ENCODE measurements around the gene PHTF1. TPM values are rescaled to one million over a fixed set of nuclear protein-coding genes. Genes with fewer than 3 reads are reported as not detected.
"Not testable (repeated sequence)": the region's sequence is repeated elsewhere in the genome, so short reads cannot be mapped to it uniquely, and the experiment has no call there.

PHTF1 gene
- total and polyA plus RNA-seq, 10 of the 15 experiments (the other 5 are each of a cell fraction or from before 2014, with no cell fraction given), result 7.8 to 37.6 (median 24.1) TPM

DNA sequence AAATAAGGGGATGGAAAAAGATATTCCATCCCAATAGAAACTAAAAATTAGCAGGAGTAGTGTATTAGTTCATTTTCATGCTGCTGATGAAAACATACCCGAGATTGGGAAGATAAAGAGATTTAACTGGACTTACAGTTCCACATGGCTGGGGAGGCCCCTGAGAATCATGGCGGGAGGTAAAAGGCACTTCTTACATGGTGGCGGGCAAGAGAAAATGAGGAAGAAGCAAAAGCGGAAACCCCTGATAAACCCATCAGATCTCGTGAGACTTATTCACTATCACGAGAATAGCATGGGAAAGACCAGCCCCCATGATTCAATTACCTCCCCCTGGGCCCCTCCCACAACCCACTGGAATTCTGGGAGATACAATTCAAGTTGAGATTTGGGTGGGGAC is 41.8 kb downstream of the PHTF1 start:
- H4K20me1 ChIP-seq (ENCODE audit: control insufficient read depth, insufficient read depth); H3K79me2 ChIP-seq (ENCODE audit: control insufficient read depth, insufficient read depth, low read length); H3K9me3 ChIP-seq (replicated peaks; ENCODE audit: control insufficient read depth, insufficient read depth, low read length); DNase-seq (ENCODE audit: low read depth, low spot score); RAD21 ChIA-PET (ENCODE audit: unreplicated experiment); H3K27ac ChIP-seq (ENCODE audit: control insufficient read depth, insufficient read depth); POLR2A ChIA-PET; FAIRE-seq; SMC1A ChIA-PET (ENCODE audit: uncharacterized antibody, unreplicated experiment); CTCF ChIA-PET; H3K4me1 ChIP-seq (ENCODE audit: control insufficient read depth, insufficient read depth, low read length); in situ Hi-C loops (cut with MboI); BruUV-seq (replicated peaks); intact Hi-C loops (cut with micrococcal nuclease; ENCODE audit: unreplicated experiment); H2AFZ ChIP-seq (ENCODE audit: control insufficient read depth, low read depth, low read length); H3K9ac ChIP-seq (ENCODE audit: control insufficient read depth, insufficient read depth, low read length); ATAC-seq; H3K4me3 ChIP-seq; H3K4me2 ChIP-seq (ENCODE audit: control insufficient read depth, insufficient read depth); H3K27me3 ChIP-seq (replicated peaks in 1 of 2; ENCODE audit: control insufficient read depth in 2 of 2, insufficient read depth in 2 of 2, low read length in 1 of 2): not testable (repeated sequence)
- TF ChIP-seq, protein P1, sequence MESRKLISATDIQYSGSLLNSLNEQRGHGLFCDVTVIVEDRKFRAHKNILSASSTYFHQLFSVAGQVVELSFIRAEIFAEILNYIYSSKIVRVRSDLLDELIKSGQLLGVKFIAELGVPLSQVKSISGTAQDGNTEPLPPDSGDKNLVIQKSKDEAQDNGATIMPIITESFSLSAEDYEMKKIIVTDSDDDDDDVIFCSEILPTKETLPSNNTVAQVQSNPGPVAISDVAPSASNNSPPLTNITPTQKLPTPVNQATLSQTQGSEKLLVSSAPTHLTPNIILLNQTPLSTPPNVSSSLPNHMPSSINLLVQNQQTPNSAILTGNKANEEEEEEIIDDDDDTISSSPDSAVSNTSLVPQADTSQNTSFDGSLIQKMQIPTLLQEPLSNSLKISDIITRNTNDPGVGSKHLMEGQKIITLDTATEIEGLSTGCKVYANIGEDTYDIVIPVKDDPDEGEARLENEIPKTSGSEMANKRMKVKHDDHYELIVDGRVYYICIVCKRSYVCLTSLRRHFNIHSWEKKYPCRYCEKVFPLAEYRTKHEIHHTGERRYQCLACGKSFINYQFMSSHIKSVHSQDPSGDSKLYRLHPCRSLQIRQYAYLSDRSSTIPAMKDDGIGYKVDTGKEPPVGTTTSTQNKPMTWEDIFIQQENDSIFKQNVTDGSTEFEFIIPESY (IDR thresholded peaks at IDR 0.05), result peak; percentile 51; the same call in 1 of the 2 replicates
- WGBS (ENCODE audit: insufficient coverage, insufficient replicate concordance, low lambda C conversion rate, missing lambda C conversion rate), result 96% methylated on average over 4 of the region's 6 CpGs
- H3K36me3 ChIP-seq (ENCODE audit: control insufficient read depth in 2 of 2, insufficient read depth in 2 of 2, low read length in 1 of 2), result peaks cover 13 to 24% of the 10 kb centered on the region in 2 experiments

DNA sequence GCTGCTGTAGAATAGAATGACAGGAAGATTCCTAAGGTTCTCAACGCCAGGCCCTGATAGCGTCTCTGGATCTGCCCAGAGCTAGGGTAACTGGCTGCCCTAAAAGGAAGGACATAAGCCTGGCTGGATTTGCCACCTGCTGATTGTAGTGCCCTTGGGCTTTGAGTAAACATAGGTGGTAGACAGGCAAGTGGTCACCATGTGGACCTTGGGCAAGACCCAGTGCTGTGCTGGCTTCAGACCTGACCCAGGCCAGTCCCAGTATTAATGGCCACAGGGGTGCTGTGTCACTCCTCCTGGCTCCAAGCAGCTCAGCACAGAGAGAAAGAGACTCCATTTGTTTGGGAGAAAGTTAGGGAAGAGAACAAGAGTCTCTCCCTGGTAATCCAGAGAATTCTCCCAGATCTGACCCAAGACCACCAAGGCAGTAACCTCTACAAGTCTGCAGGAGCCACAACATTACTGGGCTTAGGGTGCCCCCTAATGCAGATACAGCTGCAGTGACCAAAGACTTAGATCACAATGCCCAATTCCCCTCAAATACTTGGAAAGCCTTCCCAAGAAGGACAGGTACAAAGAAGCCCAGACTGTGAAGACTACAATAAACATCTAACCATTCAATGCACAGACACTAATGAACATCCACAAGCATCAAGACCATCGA is 44.5 kb downstream of the PHTF1 start:
- H4K20me1 ChIP-seq (ENCODE audit: control insufficient read depth, insufficient read depth), result no peaks in the 10 kb centered on the region
- intact Hi-C loops (cut with micrococcal nuclease; ENCODE audit: unreplicated experiment) (no loop called here), in situ Hi-C loops (cut with MboI) (no loop called here)
- H3K27ac ChIP-seq (ENCODE audit: control insufficient read depth, insufficient read depth), result no peak overlapping the region
- H3K9ac ChIP-seq (ENCODE audit: control insufficient read depth, insufficient read depth, low read length), result no peak overlapping the region
- H3K36me3 ChIP-seq (ENCODE audit: control insufficient read depth in 2 of 2, insufficient read depth in 2 of 2, low read length in 1 of 2), result peaks cover 11 to 12% of the 10 kb centered on the region in 2 experiments
- SMC1A ChIA-PET (ENCODE audit: uncharacterized antibody, unreplicated experiment), result interaction anchor here (1.0 to 1.7 kb wide), 2 partner anchors 15 to 28 kb away, joined by 3 to 4 read pairs; no protein-coding TSS in a partner anchor
- no peak overlapping the region for H3K4me3 ChIP-seq
- no peaks in the 10 kb centered on the region for H3K79me2 ChIP-seq (ENCODE audit: control insufficient read depth, insufficient read depth, low read length)
- CTCF ChIA-PET, result interaction anchor here (0.7 kb wide), 1 partner anchor 603 kb away, joined by 3 read pairs; no protein-coding TSS in a partner anchor
- no peak overlapping the region for H2AFZ ChIP-seq (ENCODE audit: control insufficient read depth, low read depth, low read length)
- no peaks in the 10 kb centered on the region for H3K4me1 ChIP-seq (ENCODE audit: control insufficient read depth, insufficient read depth, low read length)
- no peak overlapping the region for H3K4me2 ChIP-seq (ENCODE audit: control insufficient read depth, insufficient read depth)
- POLR2A ChIA-PET, result interaction anchor here (0.6 to 1.0 kb wide), 2 partner anchors 39 to 78 kb away, joined by 4 to 5 read pairs; no protein-coding TSS in a partner anchor
- ATAC-seq, result no peak
- FAIRE-seq, result no peak
- H3K27me3 ChIP-seq (replicated peaks in 1 of 2; ENCODE audit: control insufficient read depth in 2 of 2, insufficient read depth in 2 of 2, low read length in 1 of 2), result no peaks in the 10 kb centered on the region
- no peaks in the 10 kb centered on the region; the same call in 2 of the 3 replicates for H3K9me3 ChIP-seq (replicated peaks; ENCODE audit: control insufficient read depth, insufficient read depth, low read length)
- WGBS (ENCODE audit: insufficient coverage, insufficient replicate concordance, low lambda C conversion rate, missing lambda C conversion rate), result 100% methylated on average over 3 of the region's 3 CpGs
- RAD21 ChIA-PET (ENCODE audit: unreplicated experiment), result no interaction called here
- BruUV-seq (replicated peaks), result no TSS peak
- no peak for DNase-seq (ENCODE audit: low read depth, low spot score)
- no peak for TF ChIP-seq ATF7 (IDR thresholded peaks at IDR 0.05; ENCODE audit: low read depth)
- no peak for TF ChIP-seq MEF2B (IDR thresholded peaks at IDR 0.05; ENCODE audit: partially characterized antibody, poor library complexity, severe bottlenecking)
- no peak for TF ChIP-seq SMARCA5 (IDR thresholded peaks at IDR 0.05)
- no peak for TF ChIP-seq SMAD5 (IDR thresholded peaks at IDR 0.05; ENCODE audit: low read depth)
- no peak for TF ChIP-seq TCF3 (IDR thresholded peaks at IDR 0.05; ENCODE audit: borderline replicate concordance, insufficient read depth, low read depth, low read length)
- no peak for TF ChIP-seq POLR2AphosphoS2 (IDR thresholded peaks at IDR 0.05; ENCODE audit: low read depth, low read length)
- TF ChIP-seq, protein P2, sequence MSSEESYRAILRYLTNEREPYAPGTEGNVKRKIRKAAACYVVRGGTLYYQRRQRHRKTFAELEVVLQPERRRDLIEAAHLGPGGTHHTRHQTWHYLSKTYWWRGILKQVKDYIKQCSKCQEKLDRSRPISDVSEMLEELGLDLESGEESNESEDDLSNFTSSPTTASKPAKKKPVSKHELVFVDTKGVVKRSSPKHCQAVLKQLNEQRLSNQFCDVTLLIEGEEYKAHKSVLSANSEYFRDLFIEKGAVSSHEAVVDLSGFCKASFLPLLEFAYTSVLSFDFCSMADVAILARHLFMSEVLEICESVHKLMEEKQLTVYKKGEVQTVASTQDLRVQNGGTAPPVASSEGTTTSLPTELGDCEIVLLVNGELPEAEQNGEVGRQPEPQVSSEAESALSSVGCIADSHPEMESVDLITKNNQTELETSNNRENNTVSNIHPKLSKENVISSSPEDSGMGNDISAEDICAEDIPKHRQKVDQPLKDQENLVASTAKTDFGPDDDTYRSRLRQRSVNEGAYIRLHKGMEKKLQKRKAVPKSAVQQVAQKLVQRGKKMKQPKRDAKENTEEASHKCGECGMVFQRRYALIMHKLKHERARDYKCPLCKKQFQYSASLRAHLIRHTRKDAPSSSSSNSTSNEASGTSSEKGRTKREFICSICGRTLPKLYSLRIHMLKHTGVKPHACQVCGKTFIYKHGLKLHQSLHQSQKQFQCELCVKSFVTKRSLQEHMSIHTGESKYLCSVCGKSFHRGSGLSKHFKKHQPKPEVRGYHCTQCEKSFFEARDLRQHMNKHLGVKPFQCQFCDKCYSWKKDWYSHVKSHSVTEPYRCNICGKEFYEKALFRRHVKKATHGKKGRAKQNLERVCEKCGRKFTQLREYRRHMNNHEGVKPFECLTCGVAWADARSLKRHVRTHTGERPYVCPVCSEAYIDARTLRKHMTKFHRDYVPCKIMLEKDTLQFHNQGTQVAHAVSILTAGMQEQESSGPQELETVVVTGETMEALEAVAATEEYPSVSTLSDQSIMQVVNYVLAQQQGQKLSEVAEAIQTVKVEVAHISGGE (CRISPR knock-in tag; IDR thresholded peaks at IDR 0.05), result no peak
- no peak for TF ChIP-seq RCOR1 (conservative IDR thresholded peaks at IDR 0.05; ENCODE audit: low read depth, low read length)
- no peak for TF ChIP-seq SMC3 (IDR thresholded peaks at IDR 0.05; ENCODE audit: borderline replicate concordance, low read length)
- no peak for TF ChIP-seq ZZZ3 (IDR thresholded peaks at IDR 0.05; ENCODE audit: control insufficient read depth, insufficient read length, low read depth)
- TF ChIP-seq ASH2L (IDR thresholded peaks at IDR 0.05; ENCODE audit: borderline replicate concordance, low read depth), result no peak
